Dermis blood vessel endothelial cell (primary cell): ENCODE measurements around the gene HMGN1. TPM values are rescaled to one million over a fixed set of nuclear protein-coding genes. Genes with fewer than 3 reads are reported as not detected.
A peak's percentile ranks its signal among the peaks of the same experiment; 100 is the strongest.

ENCODE experiments used
- DNase-seq: peaks from one replicate; pipeline ENCODE4 v3.0.0; 2010
- total RNA-seq: library from RNA; depleted of rRNA; stranded (reverse); fragments of >200 nt; gene quantifications from 2 replicates; pipeline ENCODE4 v1.2.3, GENCODE V29; 2014

HMGN1 gene
- total RNA-seq, 1 donor from 2014 or later = 223 TPM

GRCh38 chr21:39330001-39330400 lies 18.9 kb downstream of the HMGN1 start:
- no peak for DNase-seq

- no peak for DNase-seq
These were observed 21.2 kb downstream of the HMGN1 start for GRCh38 chr21:39327727-39328126.

- DNase-seq = no peak
These were observed 22.1 kb downstream of the HMGN1 start for GRCh38 chr21:39326607-39327307.

GRCh38 chr21:39325458-39325857 lies 23.4 kb downstream of the HMGN1 start:
- DNase-seq = no peak

GRCh38 chr21:39321424-39321823 lies 27.5 kb downstream of the HMGN1 start:
- DNase-seq = no peak

- DNase-seq = no peak
These were observed 29.0 kb downstream of the HMGN1 start for GRCh38 chr21:39319814-39320332.

GRCh38 chr21:39319251-39319756 lies 29.6 kb downstream of the HMGN1 start:
- no peak for DNase-seq

- no peak for DNase-seq
These were observed 30.6 kb downstream of the HMGN1 start for GRCh38 chr21:39318091-39318959.

GRCh38 chr21:39317134-39318090 lies 31.5 kb downstream of the HMGN1 start:
- no peak for DNase-seq

GRCh38 chr21:39316729-39317128 lies 32.2 kb downstream of the HMGN1 start:
- DNase-seq = no peak

- no peak for DNase-seq
These were observed 33.1 kb downstream of the HMGN1 start for GRCh38 chr21:39315603-39316445.

- peak; percentile 70 for DNase-seq
These were observed 34.5 kb downstream of the HMGN1 start for GRCh38 chr21:39314143-39315027.

- DNase-seq = peak; percentile 87
These were observed 35.2 kb downstream of the HMGN1 start, which contains the start of gene BRWD1 for GRCh38 chr21:39313571-39314142. BRWD1 (minus strand) TSS chr21:39313632; CDS start chr21:39313491, 141 bp downstream.

GRCh38 chr21:39313042-39313570 lies 35.8 kb downstream of the HMGN1 start:
- DNase-seq = peak; percentile 26

- DNase-seq = peak; percentile 95
These were observed 36.5 kb downstream of the HMGN1 start for GRCh38 chr21:39312112-39313041.

- DNase-seq = no peak
These were observed 37.7 kb downstream of the HMGN1 start for GRCh38 chr21:39311164-39311563.

- DNase-seq = no peak
These were observed 41.4 kb downstream of the HMGN1 start for GRCh38 chr21:39307466-39307865.

- no peak for DNase-seq
These were observed 48.3 kb downstream of the HMGN1 start for GRCh38 chr21:39300587-39300986.
